HCT116 (cell line): ENCODE results near the gene MYO7A.

Experiments
- CTCF ChIP-seq, 3 experiments: fragments of 200-600 bp in 1 of 3; sonication (generic) in 1 of 3; IDR thresholded peaks in 2 of 3; conservative IDR thresholded peaks in 1 of 3; 2 replicates each; pipeline ENCODE4 v1.5.1; 2012 to 2017; ENCODE audit warnings: low read depth in 2 of 3, low read length in 2 of 3, antibody characterized with exemption in 1 of 3, borderline replicate concordance in 1 of 3, control low read depth in 1 of 3, mild to moderate bottlenecking in 1 of 3, mixed read lengths in 1 of 3, mixed run types in 1 of 3, moderate library complexity in 1 of 3; ENCODE audit not compliant: insufficient read depth in 1 of 3
- ELF1 ChIP-seq: IDR thresholded peaks from 2 replicates; pipeline ENCODE4 v1.6.1; 2012; ENCODE audit warnings: low read depth, borderline replicate concordance
- EZH2 ChIP-seq: fragments of 200-600 bp; sonication (generic); IDR thresholded peaks from 2 replicates; pipeline ENCODE4 v1.6.1; 2017; ENCODE audit warnings: antibody characterized with exemption, mixed run types
- EZH2phosphoT487 ChIP-seq: fragments of 200-600 bp; IDR thresholded peaks from 2 replicates; pipeline ENCODE4 v1.6.1; 2018; ENCODE audit warnings: antibody characterized with exemption, borderline replicate concordance
- JUND ChIP-seq: IDR thresholded peaks from 2 replicates; pipeline ENCODE4 v1.6.1; 2012
- MAX ChIP-seq: IDR thresholded peaks from 2 replicates; pipeline ENCODE4 v1.6.1; 2012
- POLR2A ChIP-seq: IDR thresholded peaks from 2 replicates; pipeline ENCODE4 v1.7.0; 2011; ENCODE audit warnings: borderline replicate concordance; ENCODE audit not compliant: insufficient read depth, insufficient read length; ENCODE audit errors: extremely low read depth
- RAD21 ChIP-seq: IDR thresholded peaks from 2 replicates; pipeline ENCODE4 v1.6.1; 2012; ENCODE audit warnings: low read depth, mild to moderate bottlenecking
- REST ChIP-seq: IDR thresholded peaks from 2 replicates; pipeline ENCODE4 v1.6.1; 2012; ENCODE audit warnings: low read depth
- SRF ChIP-seq: IDR thresholded peaks from 2 replicates; pipeline ENCODE4 v1.6.1; 2012; ENCODE audit warnings: low read depth

GRCh38 chr11:77141475-77141874 is 13.4 kb downstream of the MYO7A start:
- TF ChIP-seq CTCF (IDR thresholded peaks at IDR 0.05 in 2 of 3, conservative IDR thresholded peaks at IDR 0.05 in 1 of 3; ENCODE audit: borderline replicate concordance in 1 of 3, insufficient read depth in 1 of 3, low read depth in 2 of 3, low read length in 2 of 3) (no peak), EZH2 (no peak), RAD21 (no peak), ELF1 (no peak), MAX (no peak), REST (no peak), EZH2phosphoT487 (no peak), SRF (no peak), JUND (no peak), POLR2A (no peak)
